H9 (cell line): ENCODE results near the gene BARHL2. TPM values are rescaled to one million over a fixed set of nuclear protein-coding genes. Genes with fewer than 3 reads are reported as not detected.
A peak's percentile ranks its signal among the peaks of the same experiment; 100 is the strongest.

Source experiments
- DNase-seq: peaks from one replicate; pipeline ENCODE4 v3.0.0-alpha.2; 2017
- H2AFZ ChIP-seq: one replicate; pipeline ENCODE4 v1.6.1; 2013; ENCODE audit warnings: mild to moderate bottlenecking, low read length, control low read depth, moderate library complexity
- H2AK5ac ChIP-seq: 2 replicates; pipeline ENCODE4 v1.6.1; 2013; ENCODE audit warnings: low read length, control low read depth, mixed read lengths; ENCODE audit not compliant: insufficient read length
- H2BK120ac ChIP-seq: one replicate; pipeline ENCODE4 v1.6.1; 2013; ENCODE audit warnings: low read depth, mild to moderate bottlenecking, low read length, control low read depth, inconsistent platforms; ENCODE audit not compliant: poor library complexity, severe bottlenecking
- H2BK12ac ChIP-seq: 2 replicates; pipeline ENCODE4 v1.6.1; 2013; ENCODE audit warnings: low read length, control low read depth, mixed read lengths, low read depth; ENCODE audit not compliant: insufficient read length
- H2BK15ac ChIP-seq: 2 replicates; pipeline ENCODE4 v1.6.1; 2013; ENCODE audit warnings: low read depth, low read length, control low read depth
- H2BK20ac ChIP-seq: one replicate; pipeline ENCODE4 v1.6.1; 2013; ENCODE audit warnings: low read depth, mild to moderate bottlenecking, low read length, control low read depth, inconsistent platforms; ENCODE audit not compliant: poor library complexity, severe bottlenecking
- H2BK5ac ChIP-seq: 2 replicates; pipeline ENCODE4 v1.6.1; 2013; ENCODE audit warnings: low read length, control low read depth, mixed read lengths; ENCODE audit not compliant: insufficient read length
- H3K14ac ChIP-seq: 2 replicates; pipeline ENCODE4 v1.6.1; 2013; ENCODE audit warnings: low read length, control low read depth; ENCODE audit not compliant: insufficient read depth
- H3K18ac ChIP-seq: 2 replicates; pipeline ENCODE4 v1.6.1; 2013; ENCODE audit warnings: low read depth, mild to moderate bottlenecking, mixed read lengths, low read length, control low read depth; ENCODE audit not compliant: insufficient read length
- H3K23ac ChIP-seq: 2 replicates; pipeline ENCODE4 v1.6.1; 2013; ENCODE audit warnings: low read length, control low read depth, mixed read lengths, low read depth; ENCODE audit not compliant: insufficient read length
- H3K23me2 ChIP-seq: 2 replicates; pipeline ENCODE4 v1.6.1; 2013; ENCODE audit warnings: low read depth, mild to moderate bottlenecking, mixed read lengths, low read length, control low read depth; ENCODE audit not compliant: insufficient read length, poor library complexity, severe bottlenecking
- H3K27ac ChIP-seq: 2 replicates; pipeline ENCODE4 v1.5.1; 2013; ENCODE audit warnings: low read length, control low read depth, mixed read lengths, low read depth; ENCODE audit not compliant: insufficient read length
- H3K27me3 ChIP-seq: 2 replicates; pipeline ENCODE4 v1.6.1; 2013; ENCODE audit warnings: low read length, control low read depth, inconsistent platforms; ENCODE audit not compliant: insufficient read depth
- H3K4ac ChIP-seq: 2 replicates; pipeline ENCODE4 v1.6.1; 2013; ENCODE audit warnings: low read depth, mild to moderate bottlenecking, control low read depth, inconsistent platforms, low read length, moderate library complexity
- H3K4me1 ChIP-seq: 2 replicates; pipeline ENCODE4 v1.6.1; 2013; ENCODE audit warnings: low read length, control low read depth, inconsistent platforms; ENCODE audit not compliant: insufficient read depth
- H3K4me2 ChIP-seq: 2 replicates; pipeline ENCODE4 v1.6.1; 2013; ENCODE audit warnings: low read length, control low read depth, mixed read lengths; ENCODE audit not compliant: insufficient read length, insufficient read depth
- H3K56ac ChIP-seq: 2 replicates; pipeline ENCODE4 v1.6.1; 2013; ENCODE audit warnings: low read depth, mild to moderate bottlenecking, mixed read lengths, low read length, control low read depth; ENCODE audit not compliant: insufficient read length
- H3K79me1 ChIP-seq: 2 replicates; pipeline ENCODE4 v1.6.1; 2013; ENCODE audit warnings: low read depth, mild to moderate bottlenecking, moderate library complexity, low read length, control low read depth, inconsistent platforms; ENCODE audit not compliant: insufficient read depth, poor library complexity, severe bottlenecking
- H3K79me2 ChIP-seq: 2 replicates; pipeline ENCODE4 v1.6.1; 2013; ENCODE audit warnings: low read length, control low read depth, inconsistent platforms; ENCODE audit not compliant: insufficient read depth
- H3K9ac ChIP-seq: 2 replicates; pipeline ENCODE4 v1.6.1; 2013; ENCODE audit warnings: low read length, control low read depth, mixed read lengths; ENCODE audit not compliant: insufficient read length; ENCODE audit errors: extremely low read depth
- H3K9me3 ChIP-seq: one replicate; pipeline ENCODE4 v1.6.1; 2013; ENCODE audit warnings: low read depth, low read length, inconsistent platforms; ENCODE audit not compliant: control insufficient read depth
- H3T11ph ChIP-seq: one replicate; pipeline ENCODE4 v1.6.1; 2013; ENCODE audit warnings: mild to moderate bottlenecking, low read length, control low read depth, inconsistent platforms
- H4K20me1 ChIP-seq: one replicate; pipeline ENCODE4 v1.6.1; 2013; ENCODE audit not compliant: control insufficient read depth, insufficient read length, insufficient read depth
- H4K5ac ChIP-seq: 2 replicates; pipeline ENCODE4 v1.6.1; 2013; ENCODE audit warnings: low read depth, mild to moderate bottlenecking, mixed read lengths, low read length, control low read depth; ENCODE audit not compliant: insufficient read length
- H4K8ac ChIP-seq: replicated peaks from 2 replicates; pipeline ENCODE4 v1.6.1; 2013; ENCODE audit warnings: low read length, control low read depth, mixed read lengths, low read depth; ENCODE audit not compliant: insufficient read length
- H4K91ac ChIP-seq: 2 replicates; pipeline ENCODE4 v1.6.1; 2013; ENCODE audit warnings: low read depth, mild to moderate bottlenecking, moderate library complexity, mixed read lengths, low read length, control low read depth; ENCODE audit not compliant: insufficient read length
- H3K27ac Mint-ChIP-seq, 3 experiments: 2 replicates in 2 of 3; 3 replicates in 1 of 3; pipeline ENCODE4 v1.8.0; 2020 to 2021; ENCODE audit warnings: mixed read lengths in 3 of 3, mild to moderate bottlenecking in 1 of 3, moderate library complexity in 1 of 3
- H3K27me3 Mint-ChIP-seq: 2 replicates; pipeline ENCODE4 v1.8.0; 2021; ENCODE audit warnings: low read depth, mild to moderate bottlenecking, moderate library complexity, mixed read lengths
- H3K36me3 Mint-ChIP-seq, 3 experiments: 2 replicates in 2 of 3; 3 replicates in 1 of 3; pipeline ENCODE4 v1.8.0; 2020 to 2021; ENCODE audit warnings: low read depth in 3 of 3, mixed read lengths in 3 of 3; ENCODE audit not compliant: insufficient read depth in 1 of 3
- H3K4me1 Mint-ChIP-seq, 2 experiments: 2 replicates each; pipeline ENCODE4 v1.8.0; 2020; ENCODE audit warnings: mixed read lengths in 2 of 2
- H3K4me3 Mint-ChIP-seq, 2 experiments: 2 replicates in 1 of 2; 3 replicates in 1 of 2; pipeline ENCODE4 v1.8.0; 2020 to 2021; ENCODE audit warnings: mild to moderate bottlenecking in 2 of 2, mixed read lengths in 2 of 2, moderate library complexity in 1 of 2
- H3K9me3 Mint-ChIP-seq, 2 experiments: 2 replicates in 1 of 2; 3 replicates in 1 of 2; pipeline ENCODE4 v1.8.0; 2020; ENCODE audit warnings: mild to moderate bottlenecking in 2 of 2, mixed read lengths in 2 of 2, moderate library complexity in 1 of 2
- CTCF ChIP-seq: fragments of 200-600 bp; sonication (generic); conservative IDR thresholded peaks from 3 replicates; pipeline ENCODE4 v1.8.0; 2021; ENCODE audit warnings: antibody characterized with exemption, mild to moderate bottlenecking
- WGBS: extraction: QIAGEN DNeasy Blood & Tissue Kit; methylation state at CpG from one replicate; pipeline ENCODE4 v1.1.7; 2013; ENCODE audit warnings: missing lambda C conversion rate, low lambda C conversion rate, mixed read lengths; ENCODE audit not compliant: insufficient read length; ENCODE audit errors: extremely low coverage; 5-methylcytosine and 5-hydroxymethylcytosine counted together
- total RNA-seq: library from RNA; stranded (reverse); gene quantifications from 2 replicates; pipeline ENCODE4 v1.2.1, GENCODE V29; 2021

Gene BARHL2
- total RNA-seq, 1 experiment from 2014 or later, result not detected

GRCh38 chr1:90723590-90724108, 6.5 kb upstream of the BARHL2 start:
- no peak overlapping the region for H3K18ac ChIP-seq
- no peak overlapping the region for H3K23ac ChIP-seq
- peaks cover 90% of the 10 kb centered on the region for H3K27me3 ChIP-seq
- no peak overlapping the region for H3K27ac ChIP-seq
- no peak overlapping the region for H3T11ph ChIP-seq
- H4K8ac ChIP-seq, result no peak overlapping the region
- Mint-ChIP-seq H3K4me1 (peaks cover 62 to 74% of the 10 kb centered on the region in 2 experiments), H3K27me3 (peaks cover 100% of the 10 kb centered on the region), H3K36me3 (no peaks in the 10 kb centered on the region), H3K27ac (no peak overlapping the region), H3K4me3 (peak overlapping the region; percentile 47 to 79), H3K9me3 (peaks cover 7 to 11% of the 10 kb centered on the region in 2 experiments; a peak in 3 of 5 replicates)
- peak; percentile 95 for TF ChIP-seq CTCF
- peaks cover 2% of the 10 kb centered on the region; the same call in 1 of the 2 replicates for H3K4me1 ChIP-seq
- H3K14ac ChIP-seq, result no peak overlapping the region
- no peak overlapping the region for H4K5ac ChIP-seq
- no peaks in the 10 kb centered on the region for H3K79me2 ChIP-seq
- no peak overlapping the region for H2BK5ac ChIP-seq
- H2BK20ac ChIP-seq, result no peak overlapping the region
- WGBS, result no CpG with 5 or more reads among the region's 22 CpGs
- H3K4me2 ChIP-seq, result peak overlapping the region; percentile 38
- no peaks in the 10 kb centered on the region for H4K20me1 ChIP-seq
- H2BK120ac ChIP-seq, result no peak overlapping the region
- no peak overlapping the region for H3K4ac ChIP-seq
- peaks cover 22% of the 10 kb centered on the region for H3K23me2 ChIP-seq
- H4K91ac ChIP-seq, result no peak overlapping the region
- H3K9me3 ChIP-seq, result no peaks in the 10 kb centered on the region
- H3K9ac ChIP-seq, result no peak overlapping the region
- no peak overlapping the region for H3K56ac ChIP-seq
- H2BK12ac ChIP-seq, result no peak overlapping the region
- peak; percentile 91 for DNase-seq
- H2BK15ac ChIP-seq, result no peak overlapping the region
- no peaks in the 10 kb centered on the region for H3K79me1 ChIP-seq
- no peak overlapping the region for H2AFZ ChIP-seq
- H2AK5ac ChIP-seq, result no peak overlapping the region
